K562 treated with DMSO at 1 percent for 12 hours (cell line): ENCODE results near the gene NUDT6. TPM values are rescaled to one million over a fixed set of nuclear protein-coding genes. Genes with fewer than 3 reads are reported as not detected.

Experiments
- total RNA-seq: library from RNA; unstranded; fragments of 300-600 nt; gene quantifications from 2 replicates; pipeline ENCODE4 v1.2.3, GENCODE V29; 2022; ENCODE audit not compliant: insufficient read depth

The NUDT6 gene, protein sequence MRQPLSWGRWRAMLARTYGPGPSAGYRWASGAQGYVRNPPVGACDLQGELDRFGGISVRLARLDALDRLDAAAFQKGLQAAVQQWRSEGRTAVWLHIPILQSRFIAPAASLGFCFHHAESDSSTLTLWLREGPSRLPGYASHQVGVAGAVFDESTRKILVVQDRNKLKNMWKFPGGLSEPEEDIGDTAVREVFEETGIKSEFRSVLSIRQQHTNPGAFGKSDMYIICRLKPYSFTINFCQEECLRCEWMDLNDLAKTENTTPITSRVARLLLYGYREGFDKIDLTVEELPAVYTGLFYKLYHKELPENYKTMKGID
- 6.4 and 19.6 TPM in 2 replicates for total RNA-seq

DNA sequence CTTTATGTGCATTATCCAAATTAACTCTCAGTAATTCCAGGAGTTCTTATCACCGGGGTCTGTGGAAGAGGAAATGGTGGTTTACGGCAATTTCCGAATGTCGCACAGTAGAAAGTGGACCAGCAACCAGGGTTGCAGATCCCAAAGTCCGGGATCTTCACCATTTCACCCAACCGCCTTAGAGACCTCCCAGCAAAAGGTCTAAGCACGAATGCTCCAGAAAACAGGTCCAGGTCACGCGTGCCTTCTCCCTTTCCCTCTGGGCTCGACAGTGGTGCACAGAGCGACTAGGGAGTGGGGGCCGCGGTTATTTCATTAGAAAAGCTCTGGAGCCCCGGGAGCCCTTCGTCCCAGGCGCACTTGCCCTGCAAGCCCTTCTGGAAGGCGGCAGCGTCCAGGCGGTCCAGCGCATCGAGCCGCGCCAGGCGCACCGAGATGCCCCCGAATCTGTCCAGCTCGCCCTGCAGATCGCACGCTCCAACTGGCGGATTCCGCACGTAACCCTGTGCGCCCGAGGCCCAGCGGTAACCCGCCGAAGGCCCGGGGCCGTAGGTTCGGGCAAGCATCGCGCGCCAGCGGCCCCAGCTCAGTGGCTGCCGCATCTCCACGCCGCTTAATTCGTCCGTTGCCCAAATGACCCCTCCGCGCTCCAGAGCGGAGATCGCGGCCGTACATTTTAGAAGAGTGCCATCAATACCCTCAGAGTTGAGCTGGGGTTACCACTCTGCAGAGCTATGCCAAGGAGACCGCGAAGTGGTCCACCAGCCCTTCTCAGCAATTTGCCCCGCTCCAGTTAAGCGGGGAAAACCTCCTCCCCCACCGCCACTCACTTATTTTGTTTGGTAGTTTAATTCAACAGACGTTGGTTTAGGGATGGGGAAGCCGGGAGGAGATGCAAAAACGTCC is at the start of gene NUDT6:
Gene NUDT6, minus strand, starts transcription at position 627 of the 906 bp plus-strand sequence. Its CDS starts 25 bp downstream, at position 602.

Other genes starting within 250 kb of the NUDT6 start
- gene BBS12, start 189.9 kb downstream of the NUDT6 start, total RNA-seq, result 2.3 and 7.2 TPM in 2 replicates
- 4.8 and 6.1 TPM in 2 replicates for gene FGF2, start 95.8 kb downstream of the NUDT6 start, total RNA-seq